Measurements from ENCODE around the gene ITPR1.

Gene ITPR1

GRCh38 chr3:4778740-4779139 is 285.6 kb downstream of the ITPR1 start:
- DNase-seq (ENCODE audit: low read depth, low spot score): no peak

GRCh38 chr3:4780545-4780957 is 287.4 kb downstream of the ITPR1 start:
- no peak for DNase-seq (ENCODE audit: low read depth, low spot score)

GRCh38 chr3:4782095-4782494 is 288.9 kb downstream of the ITPR1 start:
- DNase-seq (ENCODE audit: low read depth, low spot score): no peak

- no peak for DNase-seq (ENCODE audit: low read depth, low spot score)
These were observed 292.4 kb downstream of the ITPR1 start for GRCh38 chr3:4785551-4785950.

GRCh38 chr3:4786431-4786830 is 293.3 kb downstream of the ITPR1 start:
- no peak for DNase-seq (ENCODE audit: low read depth, low spot score)

GRCh38 chr3:4791358-4791757 is 298.2 kb downstream of the ITPR1 start:
- DNase-seq (ENCODE audit: low read depth, low spot score): no peak

- no peak for DNase-seq (ENCODE audit: low read depth, low spot score)
These were observed 300.2 kb downstream of the ITPR1 start for GRCh38 chr3:4793311-4793710.

- no peak for DNase-seq (ENCODE audit: low read depth, low spot score)
These were observed 301.2 kb downstream of the ITPR1 start for GRCh38 chr3:4794331-4794730.

- no peak for DNase-seq (ENCODE audit: low read depth, low spot score)
These were observed 301.6 kb downstream of the ITPR1 start for GRCh38 chr3:4794798-4795197.

GRCh38 chr3:4795905-4796304 is 302.8 kb downstream of the ITPR1 start:
- DNase-seq (ENCODE audit: low read depth, low spot score): no peak

- no peak for DNase-seq (ENCODE audit: low read depth, low spot score)
These were observed 304.1 kb downstream of the ITPR1 start for GRCh38 chr3:4797201-4797705.

- DNase-seq (ENCODE audit: low read depth, low spot score): no peak
These were observed 306.4 kb downstream of the ITPR1 start for GRCh38 chr3:4799266-4800256.

- no peak for DNase-seq (ENCODE audit: low read depth, low spot score)
These were observed 307.4 kb downstream of the ITPR1 start for GRCh38 chr3:4800595-4800994.

GRCh38 chr3:4801892-4802291 is 308.7 kb downstream of the ITPR1 start:
- no peak for DNase-seq (ENCODE audit: low read depth, low spot score)

GRCh38 chr3:4802903-4803302 is 309.8 kb downstream of the ITPR1 start:
- DNase-seq (ENCODE audit: low read depth, low spot score): no peak

- DNase-seq (ENCODE audit: low read depth, low spot score): no peak
These were observed 311.3 kb downstream of the ITPR1 start for GRCh38 chr3:4804161-4805058.

- no peak for DNase-seq (ENCODE audit: low read depth, low spot score)
These were observed 312.5 kb downstream of the ITPR1 start for GRCh38 chr3:4805662-4806061.

- no peak for DNase-seq (ENCODE audit: low read depth, low spot score)
These were observed 313.5 kb downstream of the ITPR1 start for GRCh38 chr3:4806535-4807108.

GRCh38 chr3:4807381-4808280 is 314.5 kb downstream of the ITPR1 start:
- DNase-seq (ENCODE audit: low read depth, low spot score): no peak

- no peak for DNase-seq (ENCODE audit: low read depth, low spot score)
These were observed 315.5 kb downstream of the ITPR1 start for GRCh38 chr3:4808637-4809036.

GRCh38 chr3:4809922-4810321 is 316.8 kb downstream of the ITPR1 start:
- DNase-seq (ENCODE audit: low read depth, low spot score): no peak
